ENCODE data around the gene CCDC28B.

CCDC28B gene

GRCh38 chr1:32221581-32221979 lies 21.2 kb downstream of the CCDC28B start:
- no peak for DNase-seq (ENCODE audit: low read depth in 2 of 2, low spot score in 1 of 2)

GRCh38 chr1:32221980-32222755 lies 21.8 kb downstream of the CCDC28B start, which contains the start of the genes EIF3I and TMEM234:
EIF3I (plus strand) TSS chr1:32222407; CDS start chr1:32222442, 35 bp downstream.
TMEM234 (minus strand) TSS chr1:32222353; CDS start chr1:32222322, 31 bp downstream.
- DNase-seq (ENCODE audit: low read depth in 2 of 2, low spot score in 1 of 2), result peak; percentile 87

GRCh38 chr1:32223683-32224082 lies 23.3 kb downstream of the CCDC28B start:
- DNase-seq (ENCODE audit: low read depth in 2 of 2, low spot score in 1 of 2), result no peak

- no peak for DNase-seq (ENCODE audit: low read depth in 2 of 2, low spot score in 1 of 2)
These were observed 23.9 kb downstream of the CCDC28B start for GRCh38 chr1:32224285-32224684.

GRCh38 chr1:32228771-32229170 lies 28.4 kb downstream of the CCDC28B start:
- no peak for DNase-seq (ENCODE audit: low read depth in 2 of 2, low spot score in 1 of 2)

- DNase-seq (ENCODE audit: low read depth in 2 of 2, low spot score in 1 of 2), result no peak
These were observed 31.5 kb downstream of the CCDC28B start for GRCh38 chr1:32231843-32232432.

- no peak for DNase-seq (ENCODE audit: low read depth in 2 of 2, low spot score in 1 of 2)
These were observed 32.3 kb downstream of the CCDC28B start for GRCh38 chr1:32232558-32233304.

GRCh38 chr1:32234792-32235191 lies 34.4 kb downstream of the CCDC28B start:
- DNase-seq (ENCODE audit: low read depth in 2 of 2, low spot score in 1 of 2), result no peak

- no peak for DNase-seq (ENCODE audit: low read depth in 2 of 2, low spot score in 1 of 2)
These were observed 38.9 kb downstream of the CCDC28B start for GRCh38 chr1:32239337-32239736.

- DNase-seq (ENCODE audit: low read depth in 2 of 2, low spot score in 1 of 2), result no peak
These were observed 39.4 kb downstream of the CCDC28B start for GRCh38 chr1:32239790-32240139.

- no peak for DNase-seq (ENCODE audit: low read depth in 2 of 2, low spot score in 1 of 2)
These were observed 40.0 kb downstream of the CCDC28B start for GRCh38 chr1:32240140-32240951.

- no peak for DNase-seq (ENCODE audit: low read depth in 2 of 2, low spot score in 1 of 2)
These were observed 40.8 kb downstream of the CCDC28B start for GRCh38 chr1:32241001-32241763.

- DNase-seq (ENCODE audit: low read depth in 2 of 2, low spot score in 1 of 2), result no peak
These were observed 42.0 kb downstream of the CCDC28B start for GRCh38 chr1:32242341-32242851.

- DNase-seq (ENCODE audit: low read depth in 2 of 2, low spot score in 1 of 2), result no peak
These were observed 46.5 kb downstream of the CCDC28B start, which contains the start of gene FAM167B for GRCh38 chr1:32246888-32247273. FAM167B (plus strand) TSS chr1:32247222; CDS start chr1:32247422, 200 bp downstream.

- DNase-seq (ENCODE audit: low read depth in 2 of 2, low spot score in 1 of 2), result no peak
These were observed 47.1 kb downstream of the CCDC28B start for GRCh38 chr1:32247452-32247851.

GRCh38 chr1:32247983-32248889 lies 47.8 kb downstream of the CCDC28B start:
- DNase-seq (ENCODE audit: low read depth in 2 of 2, low spot score in 1 of 2), result peak; percentile 43 to 54

GRCh38 chr1:32249831-32250525 lies 49.6 kb downstream of the CCDC28B start:
- peak; percentile 51 to 77 for DNase-seq (ENCODE audit: low read depth in 2 of 2, low spot score in 1 of 2)
